Effector memory CD8-positive, alpha-beta T cell (primary cell): Measurements from ENCODE around the gene REV3L.

Experiments used
- ATAC-seq: fragments of 150-1000 bp; cut with Tn5 transposase; replicated peaks from 2 replicates; pipeline ENCODE4 v1.10.0; 2021; ENCODE audit warnings: mild to moderate bottlenecking, moderate library complexity
- DNase-seq, 3 experiments: peaks; one replicate each; pipeline ENCODE4 v3.0.0; 2021
- H3K27ac Mint-ChIP-seq, 2 donors: one replicate each; pipeline ENCODE4 v1.8.0; 2022; ENCODE audit warnings: mild to moderate bottlenecking in 2 of 2, mixed read lengths in 2 of 2, moderate library complexity in 2 of 2
- H3K27me3 Mint-ChIP-seq, 2 donors: one replicate each; pipeline ENCODE4 v1.8.0; 2022; ENCODE audit warnings: mixed read lengths in 2 of 2
- H3K36me3 Mint-ChIP-seq: one replicate; pipeline ENCODE4 v1.8.0; 2022; ENCODE audit warnings: mild to moderate bottlenecking, moderate library complexity, mixed read lengths; ENCODE audit not compliant: insufficient read depth
- H3K4me1 Mint-ChIP-seq, 2 donors: one replicate each; pipeline ENCODE4 v1.8.0; 2022; ENCODE audit warnings: low read depth in 2 of 2, mixed read lengths in 2 of 2
- H3K4me3 Mint-ChIP-seq, 2 donors: one replicate each; pipeline ENCODE4 v1.8.0; 2022; ENCODE audit warnings: mild to moderate bottlenecking in 2 of 2, mixed read lengths in 2 of 2, moderate library complexity in 2 of 2
- H3K9me3 Mint-ChIP-seq, 2 donors: one replicate each; pipeline ENCODE4 v1.8.0; 2022; ENCODE audit warnings: mixed read lengths in 2 of 2

Gene REV3L

DNA sequence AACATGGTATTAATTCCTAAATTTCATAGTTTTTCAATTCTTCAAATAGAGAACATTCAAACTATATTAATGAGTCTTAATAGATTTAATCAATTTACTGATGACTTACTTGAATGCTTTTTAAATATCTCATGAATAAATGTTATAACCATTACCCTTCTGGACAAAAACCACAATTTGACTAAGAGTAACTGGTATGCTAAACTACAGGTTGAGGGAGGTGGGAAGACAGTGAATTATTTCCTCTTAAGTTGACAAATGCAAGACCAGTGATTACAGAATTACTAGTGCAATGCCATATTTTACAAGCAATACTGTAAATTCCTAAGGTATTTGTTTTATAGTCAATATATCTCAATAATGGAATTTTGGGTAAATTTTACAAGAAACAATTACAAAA lies 65.1 kb downstream of the REV3L start:
- Mint-ChIP-seq H3K4me1 (peaks cover under 1 to 2% of the 10 kb centered on the region in 2 donors), H3K36me3 (no peaks in the 10 kb centered on the region), H3K4me3 (no peak overlapping the region), H3K27ac (no peak overlapping the region), H3K27me3 (no peaks in the 10 kb centered on the region), H3K9me3 (no peaks in the 10 kb centered on the region)
- ATAC-seq (no peak), DNase-seq (no peak)

DNA sequence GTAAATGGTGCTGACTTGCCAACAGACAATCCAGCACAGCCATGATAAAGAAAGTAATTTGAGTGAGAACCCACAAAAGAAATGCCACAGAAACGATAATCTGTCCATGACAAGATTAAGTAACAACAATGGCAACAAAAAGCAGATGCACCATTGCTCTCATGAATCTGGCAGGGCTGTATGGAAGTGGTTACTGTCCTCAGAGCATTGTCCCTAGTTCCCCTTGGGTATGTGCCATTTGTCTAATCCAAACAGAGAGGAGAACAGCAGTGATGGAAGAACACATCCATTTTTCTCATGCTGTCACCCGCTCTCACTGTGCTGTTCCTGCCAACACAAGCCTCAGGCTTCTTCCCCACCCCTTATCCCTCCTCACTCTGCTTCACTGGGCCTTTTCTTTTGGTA lies 65.8 kb downstream of the REV3L start:
- Mint-ChIP-seq H3K27ac (no peak overlapping the region), H3K4me3 (no peak overlapping the region)
- ATAC-seq: no peak

DNA sequence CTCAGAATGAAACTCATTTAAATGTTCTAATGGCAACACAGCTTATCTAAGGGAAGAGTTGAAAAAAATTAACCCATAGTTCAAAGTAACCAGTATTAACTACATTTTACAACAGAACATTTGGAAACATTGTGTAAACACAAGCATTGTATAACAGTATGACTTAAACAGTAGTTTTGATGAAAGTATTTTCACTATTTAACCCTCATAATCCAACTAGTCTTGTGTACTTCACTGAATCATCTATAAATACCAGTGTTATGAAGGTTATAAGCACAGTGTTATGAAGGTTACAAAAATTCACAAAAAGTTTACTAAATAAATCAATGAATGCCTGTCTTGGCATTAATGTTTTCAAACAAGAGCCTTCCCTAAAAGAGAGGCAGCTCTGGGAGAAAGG lies 66.5 kb downstream of the REV3L start:
- Mint-ChIP-seq H3K27me3 (no peaks in the 10 kb centered on the region), H3K4me3 (no peak overlapping the region), H3K4me1 (peaks cover 0 to 2% of the 10 kb centered on the region in 2 donors), H3K27ac (no peak overlapping the region), H3K9me3 (no peaks in the 10 kb centered on the region), H3K36me3 (peaks cover 2% of the 10 kb centered on the region)
- DNase-seq (no peak), ATAC-seq (no peak)

More for the DNA sequence above, 65.8 kb downstream of the REV3L start:
- no peak for DNase-seq
- Mint-ChIP-seq H3K9me3 (no peaks in the 10 kb centered on the region), H3K4me1 (peaks cover 0 to 2% of the 10 kb centered on the region in 2 donors), H3K36me3 (no peaks in the 10 kb centered on the region), H3K27me3 (no peaks in the 10 kb centered on the region)

DNA sequence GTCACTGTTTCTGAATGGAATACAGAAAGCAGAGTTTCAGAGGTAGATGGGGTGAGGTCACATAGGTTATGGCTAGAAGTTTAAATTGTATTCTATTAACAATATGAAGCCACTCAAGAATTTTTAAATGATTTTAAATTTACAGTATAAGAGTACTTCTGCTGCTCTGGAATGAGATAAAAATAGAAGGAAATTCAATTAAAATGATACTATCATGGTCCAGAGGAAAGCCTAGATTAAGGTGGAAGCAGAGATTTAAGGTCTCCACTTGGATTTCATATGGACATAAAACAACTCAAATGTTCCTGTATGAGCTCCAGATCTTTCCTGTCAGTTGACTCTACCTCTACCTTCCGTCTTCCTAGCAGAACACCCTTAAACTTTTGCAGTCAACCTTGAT lies 68.6 kb downstream of the REV3L start:
- H3K4me3 Mint-ChIP-seq: no peak overlapping the region
- H3K27ac Mint-ChIP-seq: no peak overlapping the region
- no peaks in the 10 kb centered on the region for H3K4me1 Mint-ChIP-seq
- H3K27me3 Mint-ChIP-seq: no peaks in the 10 kb centered on the region
- ATAC-seq (no peak), DNase-seq (no peak)
- peaks cover 4% of the 10 kb centered on the region for H3K36me3 Mint-ChIP-seq
- no peaks in the 10 kb centered on the region for H3K9me3 Mint-ChIP-seq

GRCh38 chr6:111411978-111412566 lies 70.9 kb downstream of the REV3L start:
- H3K27me3 Mint-ChIP-seq: no peaks in the 10 kb centered on the region
- H3K36me3 Mint-ChIP-seq: peaks cover 4% of the 10 kb centered on the region
- ATAC-seq (no peak), DNase-seq (no peak)
- H3K4me3 Mint-ChIP-seq: no peak overlapping the region
- H3K4me1 Mint-ChIP-seq: peaks cover 0 to 7% of the 10 kb centered on the region in 2 donors
- H3K27ac Mint-ChIP-seq: peak overlapping the region in 1 of 2 donors; percentile 24
- H3K9me3 Mint-ChIP-seq: no peaks in the 10 kb centered on the region

GRCh38 chr6:111411046-111411445 lies 72.0 kb downstream of the REV3L start:
- Mint-ChIP-seq H3K4me3 (no peak overlapping the region), H3K27me3 (no peaks in the 10 kb centered on the region), H3K27ac (no peak overlapping the region), H3K36me3 (peaks cover 4% of the 10 kb centered on the region), H3K4me1 (peaks cover 5 to 13% of the 10 kb centered on the region in 2 donors), H3K9me3 (no peaks in the 10 kb centered on the region)
- ATAC-seq (no peak), DNase-seq (no peak)

GRCh38 chr6:111410371-111410770 lies 72.6 kb downstream of the REV3L start:
- Mint-ChIP-seq H3K9me3 (no peaks in the 10 kb centered on the region), H3K27ac (no peak overlapping the region), H3K27me3 (no peaks in the 10 kb centered on the region), H3K4me1 (peaks cover 5 to 14% of the 10 kb centered on the region in 2 donors), H3K36me3 (peaks cover 5% of the 10 kb centered on the region), H3K4me3 (no peak overlapping the region)
- ATAC-seq (no peak), DNase-seq (no peak)

DNA sequence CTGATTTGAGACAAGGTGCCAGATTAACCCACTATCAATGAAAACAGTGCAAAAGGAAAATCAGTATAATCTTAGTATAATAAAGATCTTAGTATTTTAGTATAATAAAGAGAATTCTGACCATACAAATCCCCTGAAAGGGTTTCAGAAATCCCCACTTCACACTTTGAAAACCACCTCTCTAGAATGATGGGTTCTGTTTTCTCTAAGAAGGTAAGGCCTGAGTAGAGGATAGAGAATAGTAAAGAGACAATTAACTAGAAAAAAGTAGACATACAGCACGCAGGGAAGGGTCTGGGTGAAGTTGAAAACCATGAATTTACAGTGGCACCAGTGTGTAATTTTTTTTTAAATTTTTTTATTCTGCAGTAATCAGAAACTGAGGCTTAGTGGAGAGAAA lies 73.6 kb downstream of the REV3L start:
- ATAC-seq (no peak), DNase-seq (no peak)
- Mint-ChIP-seq H3K4me1 (peaks cover 5 to 14% of the 10 kb centered on the region in 2 donors), H3K4me3 (no peak overlapping the region), H3K27me3 (no peaks in the 10 kb centered on the region), H3K9me3 (no peaks in the 10 kb centered on the region), H3K27ac (no peak overlapping the region), H3K36me3 (peaks cover 6% of the 10 kb centered on the region)

- no peaks in the 10 kb centered on the region for H3K27me3 Mint-ChIP-seq
- H3K4me3 Mint-ChIP-seq: no peak overlapping the region
- no peak overlapping the region for H3K27ac Mint-ChIP-seq
- H3K4me1 Mint-ChIP-seq: peaks cover 5 to 14% of the 10 kb centered on the region in 2 donors
- H3K9me3 Mint-ChIP-seq: no peaks in the 10 kb centered on the region
- no peak for ATAC-seq
- H3K36me3 Mint-ChIP-seq: peaks cover 13% of the 10 kb centered on the region
- no peak for DNase-seq
These were observed 75.3 kb downstream of the REV3L start for GRCh38 chr6:111407686-111408085.

DNA sequence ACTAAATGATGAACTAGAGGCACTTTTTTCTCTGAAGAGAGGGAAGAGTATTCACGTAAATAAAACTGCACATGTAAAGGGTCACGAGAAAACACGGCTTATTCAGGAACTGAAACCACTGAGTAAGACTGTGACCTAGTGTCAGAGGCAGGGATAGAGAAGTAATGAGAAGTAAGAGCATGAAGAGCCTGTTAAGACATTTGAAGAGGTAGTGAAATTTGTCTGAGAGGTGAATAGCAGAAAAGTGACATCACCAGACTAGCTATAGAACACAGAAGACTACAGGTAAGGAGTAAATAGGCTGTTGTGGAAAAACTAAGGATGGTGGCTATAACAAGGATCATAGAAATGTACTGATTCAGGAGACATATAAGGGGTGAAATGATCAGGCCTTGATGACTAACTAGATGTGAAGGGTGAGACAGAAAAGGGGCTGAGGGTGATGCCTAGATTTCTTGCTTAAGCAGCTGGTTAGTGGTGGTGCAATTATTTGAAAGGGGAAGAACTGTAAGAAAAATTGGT lies 76.8 kb downstream of the REV3L start:
- no peak overlapping the region for H3K27ac Mint-ChIP-seq
- no peaks in the 10 kb centered on the region for H3K9me3 Mint-ChIP-seq
- H3K36me3 Mint-ChIP-seq: peaks cover 10% of the 10 kb centered on the region
- H3K4me1 Mint-ChIP-seq: peaks cover 5 to 14% of the 10 kb centered on the region in 2 donors
- ATAC-seq (peak; percentile 75), DNase-seq (no peak)
- H3K27me3 Mint-ChIP-seq: no peaks in the 10 kb centered on the region
- no peak overlapping the region for H3K4me3 Mint-ChIP-seq

GRCh38 chr6:111403388-111403787 lies 79.6 kb downstream of the REV3L start:
- peaks cover 14% of the 10 kb centered on the region for H3K36me3 Mint-ChIP-seq
- no peak overlapping the region for H3K4me3 Mint-ChIP-seq
- H3K9me3 Mint-ChIP-seq: no peaks in the 10 kb centered on the region
- H3K27me3 Mint-ChIP-seq: no peaks in the 10 kb centered on the region
- no peak for DNase-seq
- ATAC-seq: no peak
- H3K4me1 Mint-ChIP-seq: peaks cover 5 to 14% of the 10 kb centered on the region in 2 donors
- no peak overlapping the region for H3K27ac Mint-ChIP-seq

- Mint-ChIP-seq H3K9me3 (no peaks in the 10 kb centered on the region), H3K27me3 (no peaks in the 10 kb centered on the region), H3K4me1 (peaks cover 0 to 4% of the 10 kb centered on the region in 2 donors), H3K36me3 (peaks cover 18% of the 10 kb centered on the region), H3K27ac (no peak overlapping the region), H3K4me3 (no peak overlapping the region)
- DNase-seq (no peak), ATAC-seq (no peak)
These were observed 83.4 kb downstream of the REV3L start for GRCh38 chr6:111399626-111400025.

GRCh38 chr6:111388681-111389080 lies 94.3 kb downstream of the REV3L start:
- peaks cover 38% of the 10 kb centered on the region for H3K36me3 Mint-ChIP-seq
- ATAC-seq (no peak), DNase-seq (no peak)
- peaks cover 0 to 6% of the 10 kb centered on the region in 2 donors for H3K4me1 Mint-ChIP-seq
- no peaks in the 10 kb centered on the region for H3K27me3 Mint-ChIP-seq
- H3K4me3 Mint-ChIP-seq: no peak overlapping the region
- H3K27ac Mint-ChIP-seq: no peak overlapping the region
- H3K9me3 Mint-ChIP-seq: no peaks in the 10 kb centered on the region

DNA sequence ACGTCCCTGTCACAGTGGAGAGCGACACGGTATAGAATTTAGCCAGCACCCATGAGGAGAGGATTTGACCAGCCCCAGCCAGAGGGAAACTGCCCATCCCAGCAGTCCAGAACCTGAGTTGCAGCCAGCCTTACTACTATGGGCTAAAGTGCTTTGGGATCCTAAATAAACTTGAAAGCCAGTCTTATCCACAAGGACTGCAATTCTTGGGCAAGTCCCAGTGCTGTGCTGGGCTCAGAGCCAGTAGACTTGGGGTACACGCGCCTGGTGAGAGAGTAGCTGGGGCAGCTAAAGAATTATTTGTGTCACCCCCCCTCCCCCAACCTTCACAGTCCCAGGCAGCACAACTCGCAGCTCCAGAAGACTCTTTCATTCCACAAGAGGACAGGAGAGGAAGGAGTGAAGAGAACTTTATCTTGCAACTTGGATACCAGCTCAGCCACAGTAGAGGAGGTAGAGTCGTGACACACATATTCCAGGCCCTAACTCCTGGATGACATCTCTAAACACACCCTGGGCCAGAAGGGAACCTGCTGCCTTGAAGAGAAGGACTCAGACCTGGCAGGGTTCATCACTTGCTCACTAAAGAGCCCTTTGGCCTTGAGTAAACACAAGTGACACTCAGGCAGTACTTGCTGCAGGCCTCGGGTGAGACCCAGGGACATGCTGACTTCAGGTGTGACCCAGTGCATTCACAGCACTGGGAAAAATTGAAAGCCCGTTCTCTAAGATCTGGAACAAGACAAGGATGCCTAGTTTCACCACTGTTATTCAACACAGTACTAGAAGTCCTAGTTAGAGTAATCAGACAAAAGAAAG lies 100.3 kb downstream of the REV3L start:
- Mint-ChIP-seq H3K36me3 (peaks cover 34% of the 10 kb centered on the region), H3K27me3 (no peaks in the 10 kb centered on the region)

More for the DNA sequence above, 100.3 kb downstream of the REV3L start:
- H3K4me3 Mint-ChIP-seq: no peak overlapping the region
- H3K27ac Mint-ChIP-seq: peak overlapping the region in 1 of 2 donors; percentile 26
- ATAC-seq (no peak), DNase-seq (no peak)
- no peaks in the 10 kb centered on the region for H3K9me3 Mint-ChIP-seq
- peaks cover 0 to 6% of the 10 kb centered on the region in 2 donors for H3K4me1 Mint-ChIP-seq
